ENCODE measurements around the gene TBC1D20.

Gene TBC1D20

DNA sequence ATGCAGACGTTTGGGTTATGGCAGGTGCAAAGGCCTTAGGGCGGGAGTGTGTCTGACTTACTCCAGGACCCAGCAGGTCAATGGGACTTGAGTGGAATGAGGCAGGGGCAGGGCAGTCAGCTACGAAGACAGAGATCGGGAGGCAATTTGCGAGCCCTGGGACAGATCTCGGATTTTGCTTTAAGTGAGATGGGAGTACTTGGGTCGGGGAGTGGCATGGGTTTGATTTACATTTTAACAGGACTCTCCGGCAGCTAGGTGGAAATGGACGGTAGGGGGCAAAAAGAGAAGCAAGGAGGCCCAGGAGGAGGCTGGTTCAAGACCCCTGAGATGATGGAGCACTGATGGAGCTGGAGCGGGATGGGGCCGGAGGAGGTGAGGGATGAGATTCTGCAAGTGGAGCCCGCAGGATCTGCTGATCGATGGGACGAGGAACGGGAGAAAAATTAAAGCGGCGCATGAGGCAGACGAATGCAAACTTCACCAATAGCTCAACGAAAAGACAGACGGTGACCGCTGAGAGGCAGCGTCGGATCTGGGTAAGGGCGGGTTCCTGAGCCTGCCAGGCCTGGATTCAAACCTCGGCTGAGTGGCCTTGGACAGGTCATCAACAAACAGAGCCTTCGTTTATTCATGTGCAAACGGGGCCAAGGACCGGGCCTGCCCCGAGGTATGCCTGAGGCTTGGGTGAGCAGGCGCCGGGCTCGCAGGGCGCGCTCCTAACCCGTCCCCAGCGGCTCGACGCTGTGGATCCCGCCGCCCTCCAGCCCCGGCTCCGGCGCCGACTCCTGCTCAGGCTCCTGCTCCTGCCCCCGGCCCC, 55.0 kb downstream of the TBC1D20 start:
- DNase-seq (ENCODE audit: extremely low read depth, low read depth), result peak; percentile 44
- TF ChIP-seq, protein P1, sequence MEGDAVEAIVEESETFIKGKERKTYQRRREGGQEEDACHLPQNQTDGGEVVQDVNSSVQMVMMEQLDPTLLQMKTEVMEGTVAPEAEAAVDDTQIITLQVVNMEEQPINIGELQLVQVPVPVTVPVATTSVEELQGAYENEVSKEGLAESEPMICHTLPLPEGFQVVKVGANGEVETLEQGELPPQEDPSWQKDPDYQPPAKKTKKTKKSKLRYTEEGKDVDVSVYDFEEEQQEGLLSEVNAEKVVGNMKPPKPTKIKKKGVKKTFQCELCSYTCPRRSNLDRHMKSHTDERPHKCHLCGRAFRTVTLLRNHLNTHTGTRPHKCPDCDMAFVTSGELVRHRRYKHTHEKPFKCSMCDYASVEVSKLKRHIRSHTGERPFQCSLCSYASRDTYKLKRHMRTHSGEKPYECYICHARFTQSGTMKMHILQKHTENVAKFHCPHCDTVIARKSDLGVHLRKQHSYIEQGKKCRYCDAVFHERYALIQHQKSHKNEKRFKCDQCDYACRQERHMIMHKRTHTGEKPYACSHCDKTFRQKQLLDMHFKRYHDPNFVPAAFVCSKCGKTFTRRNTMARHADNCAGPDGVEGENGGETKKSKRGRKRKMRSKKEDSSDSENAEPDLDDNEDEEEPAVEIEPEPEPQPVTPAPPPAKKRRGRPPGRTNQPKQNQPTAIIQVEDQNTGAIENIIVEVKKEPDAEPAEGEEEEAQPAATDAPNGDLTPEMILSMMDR (IDR thresholded peaks at IDR 0.05; ENCODE audit: low read depth, low read length), result peak; percentile 30

DNA sequence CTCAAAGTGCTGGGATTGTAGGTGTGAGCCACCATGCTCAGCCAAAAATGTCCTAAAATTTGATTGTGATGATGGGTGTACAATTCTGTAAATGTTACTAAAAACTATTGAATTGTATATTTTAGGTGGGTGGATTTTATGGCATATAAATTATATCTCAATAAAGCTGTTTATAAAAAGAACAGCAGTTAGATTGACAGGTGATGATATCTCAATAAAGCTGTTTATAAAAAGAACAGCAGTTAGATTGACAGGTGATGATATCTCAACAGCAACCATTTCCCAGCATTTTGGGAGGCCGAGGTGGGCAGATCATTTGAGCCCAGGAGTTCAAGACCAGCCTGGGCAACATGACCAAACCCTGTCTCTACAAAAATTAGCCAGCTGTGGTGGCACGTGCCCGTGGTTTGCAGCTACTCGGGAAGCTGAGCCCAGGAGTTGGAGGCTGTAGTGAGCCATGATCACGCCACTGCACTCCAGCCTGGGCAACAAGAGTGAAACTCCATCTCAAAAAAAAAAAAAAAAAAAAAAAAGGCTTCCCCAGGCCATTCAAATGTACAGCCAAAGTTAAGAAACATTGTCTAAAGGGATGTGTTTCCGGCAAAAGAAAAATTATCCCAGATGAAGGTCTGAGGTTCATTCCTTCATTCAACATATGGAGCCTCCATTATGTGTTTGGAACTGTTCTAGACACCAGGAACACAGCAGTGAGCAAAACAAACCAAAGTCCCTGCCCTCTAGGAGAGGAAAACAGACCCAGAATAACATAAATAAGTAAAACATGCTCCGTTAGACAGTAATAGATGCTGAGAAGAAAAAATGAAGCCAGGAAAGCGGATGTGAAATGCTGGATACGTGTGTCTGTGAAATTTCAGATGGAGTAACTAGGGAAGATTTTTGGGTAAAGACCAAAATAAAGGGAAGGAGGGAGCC, 55.9 kb downstream of the TBC1D20 start:
- DNase-seq (ENCODE audit: extremely low read depth, low read depth), result no peak
- TF ChIP-seq, protein P1 (IDR thresholded peaks at IDR 0.05; ENCODE audit: low read depth, low read length), result no peak

DNA sequence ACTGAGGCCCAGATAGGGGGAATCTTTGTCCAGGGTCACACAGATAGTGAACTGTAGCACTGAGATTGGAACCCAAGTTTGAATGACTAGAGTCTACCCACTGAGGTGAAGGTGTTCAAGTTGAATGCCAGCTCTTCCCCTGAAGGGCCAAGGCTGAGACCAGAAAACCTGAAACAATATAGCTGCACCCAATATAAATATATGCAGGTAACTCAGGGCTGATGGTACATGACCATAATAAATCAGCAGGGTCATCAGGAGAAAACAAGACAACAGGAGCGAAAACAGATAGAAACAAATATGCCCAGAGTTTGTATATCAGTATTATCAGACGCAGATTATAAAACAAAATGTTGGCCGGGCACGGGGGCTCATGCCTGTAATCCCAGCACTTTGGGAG, 58.2 kb downstream of the TBC1D20 start:
- DNase-seq (ENCODE audit: extremely low read depth, low read depth), result no peak
- TF ChIP-seq, protein P1 (IDR thresholded peaks at IDR 0.05; ENCODE audit: low read depth, low read length), result no peak

DNA sequence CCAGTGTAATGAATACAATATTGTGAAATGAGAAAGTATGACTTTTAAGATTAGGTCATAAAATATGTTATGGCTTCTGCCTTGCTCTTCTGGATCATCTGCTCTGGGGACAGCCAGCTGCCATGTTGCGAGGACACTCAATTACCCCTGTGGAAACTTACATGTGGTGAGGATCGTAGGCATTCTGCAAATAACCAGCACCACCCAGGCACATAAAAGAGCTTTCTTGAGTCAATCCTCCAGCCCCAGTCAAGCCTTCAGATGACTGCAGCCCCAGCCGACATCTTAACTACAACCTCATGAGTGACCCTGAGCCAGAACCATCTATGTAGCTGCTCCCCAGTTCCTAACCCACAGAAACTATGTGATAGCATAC, 58.8 kb downstream of the TBC1D20 start:
- TF ChIP-seq, protein P1 (IDR thresholded peaks at IDR 0.05; ENCODE audit: low read depth, low read length), result no peak
- DNase-seq (ENCODE audit: extremely low read depth, low read depth), result no peak

DNA sequence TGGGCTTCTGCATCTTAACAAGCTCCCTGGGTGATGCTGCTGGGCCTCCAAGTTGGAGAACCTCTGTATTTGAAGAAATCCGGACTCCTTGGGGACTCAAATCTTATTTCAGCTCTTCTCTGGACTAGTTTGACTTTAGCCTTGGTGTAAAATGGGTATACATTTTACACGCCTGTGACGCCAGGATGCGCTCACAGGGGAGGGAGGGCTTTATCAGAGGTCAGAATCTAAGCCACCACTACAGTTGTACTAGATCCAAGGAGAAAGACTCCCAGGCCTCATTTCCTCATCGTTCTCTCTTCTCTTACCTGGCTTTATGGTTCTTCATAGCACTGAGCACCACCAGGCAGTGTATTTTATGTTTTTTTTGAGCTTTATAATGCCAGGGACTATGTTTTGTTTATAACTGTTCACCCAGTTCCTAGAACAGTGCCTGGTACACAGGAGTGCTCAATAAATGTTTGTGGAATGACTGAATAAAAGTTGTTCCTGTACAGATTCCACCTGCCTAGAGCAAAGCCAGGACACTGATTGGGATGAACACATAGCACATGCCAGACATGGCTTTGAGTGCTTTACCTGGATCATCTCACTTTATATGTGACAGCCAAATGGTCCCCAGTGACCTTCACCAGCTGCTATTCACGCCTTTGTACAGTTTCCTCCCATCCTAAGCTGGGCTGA, 59.3 kb downstream of the TBC1D20 start:
- no peak for DNase-seq (ENCODE audit: extremely low read depth, low read depth)
- TF ChIP-seq, protein P1 (IDR thresholded peaks at IDR 0.05; ENCODE audit: low read depth, low read length), result no peak

DNA sequence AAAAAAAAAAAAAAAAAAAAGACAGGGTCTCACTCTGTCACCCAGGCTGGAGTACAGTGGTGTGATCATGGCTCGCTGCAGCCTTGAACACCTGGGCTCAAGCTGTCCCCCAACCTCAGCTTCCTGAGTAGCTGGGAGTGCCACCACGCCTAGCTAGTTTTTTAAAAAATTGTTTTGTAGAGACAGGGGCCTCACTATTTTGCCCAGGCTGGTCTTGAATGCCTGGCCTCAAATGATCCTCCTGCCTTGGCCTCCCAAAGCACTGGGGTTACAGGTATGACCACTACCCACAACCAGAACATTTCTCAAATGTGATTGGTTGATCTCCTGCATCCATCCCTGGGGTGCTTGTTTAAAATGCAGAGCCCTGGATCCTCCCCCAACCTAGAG, 59.8 kb downstream of the TBC1D20 start:
- no peak for DNase-seq (ENCODE audit: extremely low read depth, low read depth)
- TF ChIP-seq, protein P1 (IDR thresholded peaks at IDR 0.05; ENCODE audit: low read depth, low read length), result no peak
